ENCODE results near the gene RBFOX2.

Gene RBFOX2

GRCh38 chr22:35910003-35910769 is 118.4 kb downstream of the RBFOX2 start:
- H3K4me3 ChIP-seq (ENCODE audit: low read depth, low read length), result no peak overlapping the region
- TF ChIP-seq POLR2A (IDR thresholded peaks at IDR 0.05; ENCODE audit: extremely low read depth, insufficient read length), result no peak
- no peak for TF ChIP-seq CTCF (IDR thresholded peaks at IDR 0.05; ENCODE audit: low read depth, low read length)
- TF ChIP-seq MYC (IDR thresholded peaks at IDR 0.05; ENCODE audit: low read depth, low read length), result no peak
- TF ChIP-seq MAX (IDR thresholded peaks at IDR 0.05; ENCODE audit: low read depth, low read length), result no peak
- no peak for DNase-seq (ENCODE audit: low read depth)

DNA sequence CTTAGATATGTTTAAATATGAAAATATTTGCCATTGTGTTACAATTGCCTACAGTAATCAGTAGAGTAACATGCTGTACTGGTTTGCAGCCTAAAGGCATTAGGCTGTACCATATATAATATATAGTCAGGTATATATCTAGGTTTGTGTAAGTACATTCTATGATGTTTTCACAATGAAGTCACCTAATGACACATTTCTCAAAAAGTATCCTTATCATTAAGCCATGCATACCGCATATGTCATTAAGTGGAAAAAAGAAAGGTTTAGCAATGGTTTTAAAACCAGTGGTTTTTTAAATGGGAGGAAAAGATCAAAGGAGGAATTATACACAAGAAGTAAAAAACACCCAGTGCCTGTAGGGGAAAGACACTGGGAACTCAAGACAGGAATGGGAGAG is 122.7 kb downstream of the RBFOX2 start:
- no peak for TF ChIP-seq POLR2A (IDR thresholded peaks at IDR 0.05; ENCODE audit: extremely low read depth, insufficient read length)
- TF ChIP-seq MYC (IDR thresholded peaks at IDR 0.05; ENCODE audit: low read depth, low read length), result no peak
- no peak for TF ChIP-seq MAX (IDR thresholded peaks at IDR 0.05; ENCODE audit: low read depth, low read length)
- no peak for TF ChIP-seq CTCF (IDR thresholded peaks at IDR 0.05; ENCODE audit: low read depth, low read length)
- H3K4me3 ChIP-seq (ENCODE audit: low read depth, low read length), result no peak overlapping the region
- DNase-seq (ENCODE audit: low read depth), result no peak

- no peak overlapping the region for H3K4me3 ChIP-seq (ENCODE audit: low read depth, low read length)
- no peak for DNase-seq (ENCODE audit: low read depth)
- no peak for TF ChIP-seq CTCF (IDR thresholded peaks at IDR 0.05; ENCODE audit: low read depth, low read length)
- TF ChIP-seq POLR2A (IDR thresholded peaks at IDR 0.05; ENCODE audit: extremely low read depth, insufficient read length), result no peak
- TF ChIP-seq MYC (IDR thresholded peaks at IDR 0.05; ENCODE audit: low read depth, low read length), result no peak
- TF ChIP-seq MAX (IDR thresholded peaks at IDR 0.05; ENCODE audit: low read depth, low read length), result no peak
These were observed 123.9 kb downstream of the RBFOX2 start for GRCh38 chr22:35904752-35905151.

DNA sequence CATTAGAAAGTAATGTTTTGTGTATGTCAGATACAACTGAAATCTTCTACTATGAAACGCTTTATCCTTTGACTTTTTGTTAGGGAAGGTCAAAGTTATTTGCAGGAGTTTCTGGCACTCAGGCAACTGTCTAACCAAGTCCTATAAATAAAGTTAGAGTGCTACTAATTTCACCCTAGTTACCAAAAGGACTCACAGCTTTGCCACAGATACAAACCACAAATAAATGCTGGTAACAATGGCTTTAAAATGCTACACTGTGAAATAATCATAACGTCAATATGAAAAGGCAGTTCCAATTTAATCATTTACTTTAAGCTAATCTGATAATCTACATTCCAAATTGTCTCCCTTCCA is 124.3 kb downstream of the RBFOX2 start:
- no peak for DNase-seq (ENCODE audit: low read depth)
- H3K4me3 ChIP-seq (ENCODE audit: low read depth, low read length), result no peak overlapping the region

GRCh38 chr22:35903571-35904335 is 124.9 kb downstream of the RBFOX2 start:
- peak; percentile 18 for DNase-seq (ENCODE audit: low read depth)
- TF ChIP-seq POLR2A (IDR thresholded peaks at IDR 0.05; ENCODE audit: extremely low read depth, insufficient read length) (no peak), MYC (IDR thresholded peaks at IDR 0.05; ENCODE audit: low read depth, low read length) (no peak), MAX (IDR thresholded peaks at IDR 0.05; ENCODE audit: low read depth, low read length) (no peak), CTCF (IDR thresholded peaks at IDR 0.05; ENCODE audit: low read depth, low read length) (no peak)
- no peak overlapping the region for H3K4me3 ChIP-seq (ENCODE audit: low read depth, low read length)

More for the DNA sequence above, 124.3 kb downstream of the RBFOX2 start:
- TF ChIP-seq POLR2A (IDR thresholded peaks at IDR 0.05; ENCODE audit: extremely low read depth, insufficient read length) (no peak), CTCF (IDR thresholded peaks at IDR 0.05; ENCODE audit: low read depth, low read length) (no peak), MYC (IDR thresholded peaks at IDR 0.05; ENCODE audit: low read depth, low read length) (no peak), MAX (IDR thresholded peaks at IDR 0.05; ENCODE audit: low read depth, low read length) (no peak)
